ENCODE data around the gene MPHOSPH10. TPM values are rescaled to one million over a fixed set of nuclear protein-coding genes. Genes with fewer than 3 reads are reported as not detected.
"Not testable (repeated sequence)": the region's sequence is repeated elsewhere in the genome, so short reads cannot be mapped to it uniquely, and the experiment has no call there.

MPHOSPH10 gene
- total RNA-seq, 2 experiments from 2014 or later: 18.7 to 42.7 TPM

DNA sequence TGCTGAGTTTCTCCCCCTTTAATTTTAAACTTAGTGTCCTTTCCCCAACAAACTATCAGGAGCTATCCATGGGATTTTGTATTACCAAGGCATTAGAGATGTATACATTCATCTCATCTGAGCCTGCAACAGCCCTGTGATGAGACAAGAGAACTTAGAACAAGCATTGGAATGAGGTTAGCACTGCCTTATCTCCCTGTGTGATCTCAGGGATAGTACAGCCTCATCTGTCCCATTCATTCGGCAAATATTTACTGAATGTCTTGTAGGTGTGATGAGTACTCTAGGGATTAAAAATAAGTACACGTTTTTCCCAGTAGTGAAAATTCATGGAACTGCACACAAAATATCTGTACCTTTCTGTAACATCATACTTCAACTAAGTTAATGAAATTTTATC is 50.9 kb downstream of the MPHOSPH10 start:
- Histone ChIP-seq H3K4me3 (ENCODE audit: low read depth, low read length, poor library complexity, severe bottlenecking) (no peak overlapping the region), H3K9me3 (ENCODE audit: low read length) (no peaks in the 10 kb centered on the region), H3K79me2 (ENCODE audit: insufficient read depth, low read depth, low read length) (no peaks in the 10 kb centered on the region), H2AFZ (ENCODE audit: low read length) (no peak overlapping the region), H3K4me2 (ENCODE audit: low read length) (no peak overlapping the region), H3K9me2 (ENCODE audit: insufficient read depth, low read length) (no peaks in the 10 kb centered on the region), H3K27ac (ENCODE audit: low read depth, low read length, poor library complexity, severe bottlenecking) (no peak overlapping the region), H3K36me3 (ENCODE audit: insufficient read depth, low read length) (no peaks in the 10 kb centered on the region), H3K4me1 (ENCODE audit: insufficient read depth, low read length, poor library complexity, severe bottlenecking) (no peaks in the 10 kb centered on the region), H4K20me1 (ENCODE audit: insufficient read depth, low read length) (no peaks in the 10 kb centered on the region)
- ChIA-PET POLR2A (no interaction called here), CTCF (ENCODE audit: unreplicated experiment) (no interaction called here)
- TF ChIP-seq EZH2phosphoT487 (IDR thresholded peaks at IDR 0.05; ENCODE audit: borderline replicate concordance, low read depth, low read length) (no peak), CTCF (conservative IDR thresholded peaks at IDR 0.05; ENCODE audit: low read length) (no peak)
- no peak for DNase-seq (ENCODE audit: low spot score)
- no TSS peak for BruUV-seq (replicated peaks)
- intact Hi-C loops (cut with micrococcal nuclease; ENCODE audit: unreplicated experiment): no loop called here

DNA sequence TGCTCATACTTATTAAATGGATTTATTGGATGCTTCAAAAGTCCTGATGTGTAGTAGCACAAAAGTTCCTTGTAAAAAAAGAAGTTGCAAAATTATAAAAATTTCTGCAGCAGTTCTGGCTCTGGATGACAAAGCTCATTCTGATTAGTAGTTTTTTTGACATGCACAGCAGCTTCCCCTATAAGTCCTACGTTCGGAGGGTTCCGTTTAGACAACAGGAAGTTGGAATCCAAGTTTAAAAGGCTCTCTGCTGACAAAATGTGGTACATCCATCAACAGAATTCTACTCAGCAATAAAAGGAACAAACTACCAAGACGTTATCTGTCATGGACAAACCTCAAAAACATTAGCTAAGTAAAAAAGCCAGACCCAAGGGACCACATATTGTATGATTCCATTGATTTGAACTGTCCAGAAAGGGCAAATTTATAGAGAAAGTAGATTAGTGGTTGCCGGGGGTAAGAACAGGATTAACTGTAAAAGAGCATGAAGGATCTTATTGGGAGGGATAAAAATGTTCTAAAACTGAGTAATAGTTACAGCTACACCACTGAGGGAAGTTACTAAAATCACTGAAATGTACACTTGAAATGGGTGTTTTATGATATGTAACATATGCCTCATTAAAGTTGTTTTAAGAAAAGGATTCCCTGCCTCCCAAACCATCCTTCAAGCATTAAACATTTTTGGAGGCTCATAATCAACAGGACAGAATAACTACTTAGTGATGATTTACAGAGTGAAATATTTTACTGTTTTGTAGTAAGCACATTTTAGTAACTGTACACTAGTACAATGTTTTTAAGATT is 53.1 kb downstream of the MPHOSPH10 start:
- not testable (repeated sequence) for H3K9me3 ChIP-seq (ENCODE audit: low read length)

DNA sequence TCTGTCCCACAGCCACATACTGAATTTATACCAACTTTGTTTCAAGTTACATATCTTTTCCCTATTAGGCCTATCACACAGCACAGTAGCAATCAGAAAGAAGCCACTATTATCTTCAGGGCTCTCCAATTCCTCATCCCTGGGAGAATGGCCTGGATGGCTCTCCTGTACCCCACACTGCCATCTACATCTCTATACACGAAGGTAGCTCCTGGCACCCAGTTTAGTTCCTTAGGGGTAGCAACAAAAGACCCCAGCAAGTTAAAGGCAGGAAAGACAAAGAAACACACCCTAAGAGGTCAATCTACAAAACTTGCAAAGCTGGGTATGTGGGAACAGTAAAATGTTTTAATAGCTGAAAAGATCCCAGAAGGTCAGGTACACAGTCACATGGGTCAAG is 56.5 kb downstream of the MPHOSPH10 start:
- Histone ChIP-seq H3K79me2 (ENCODE audit: insufficient read depth, low read depth, low read length) (no peaks in the 10 kb centered on the region), H2AFZ (ENCODE audit: low read length) (no peak overlapping the region), H3K4me1 (ENCODE audit: insufficient read depth, low read length, poor library complexity, severe bottlenecking) (no peaks in the 10 kb centered on the region), H4K20me1 (ENCODE audit: insufficient read depth, low read length) (no peaks in the 10 kb centered on the region), H3K4me3 (ENCODE audit: low read depth, low read length, poor library complexity, severe bottlenecking) (no peak overlapping the region), H3K27ac (ENCODE audit: low read depth, low read length, poor library complexity, severe bottlenecking) (no peak overlapping the region), H3K4me2 (ENCODE audit: low read length) (no peak overlapping the region), H3K9me3 (ENCODE audit: low read length) (no peaks in the 10 kb centered on the region), H3K36me3 (ENCODE audit: insufficient read depth, low read length) (no peaks in the 10 kb centered on the region), H3K9me2 (ENCODE audit: insufficient read depth, low read length) (no peaks in the 10 kb centered on the region)
- ChIA-PET CTCF (ENCODE audit: unreplicated experiment) (no interaction called here), POLR2A (interaction anchor here (0.7 kb wide), 1 partner anchor 212 kb away, joined by 6 read pairs; no protein-coding TSS in a partner anchor)
- BruUV-seq (replicated peaks): no TSS peak
- intact Hi-C loops (cut with micrococcal nuclease; ENCODE audit: unreplicated experiment): no loop called here
- DNase-seq (ENCODE audit: low spot score): no peak
- TF ChIP-seq CTCF (conservative IDR thresholded peaks at IDR 0.05; ENCODE audit: low read length) (no peak), EZH2phosphoT487 (IDR thresholded peaks at IDR 0.05; ENCODE audit: borderline replicate concordance, low read depth, low read length) (no peak)

More for the DNA sequence above, 53.1 kb downstream of the MPHOSPH10 start:
- H3K9me2 ChIP-seq (ENCODE audit: insufficient read depth, low read length); H3K27ac ChIP-seq (ENCODE audit: low read depth, low read length, poor library complexity, severe bottlenecking); H3K36me3 ChIP-seq (ENCODE audit: insufficient read depth, low read length); H2AFZ ChIP-seq (ENCODE audit: low read length); H3K4me3 ChIP-seq (ENCODE audit: low read depth, low read length, poor library complexity, severe bottlenecking); DNase-seq (ENCODE audit: low spot score); CTCF ChIA-PET (ENCODE audit: unreplicated experiment); H3K79me2 ChIP-seq (ENCODE audit: insufficient read depth, low read depth, low read length); H3K4me2 ChIP-seq (ENCODE audit: low read length); H3K4me1 ChIP-seq (ENCODE audit: insufficient read depth, low read length, poor library complexity, severe bottlenecking); H4K20me1 ChIP-seq (ENCODE audit: insufficient read depth, low read length); BruUV-seq (replicated peaks); intact Hi-C loops (cut with micrococcal nuclease; ENCODE audit: unreplicated experiment); POLR2A ChIA-PET: not testable (repeated sequence)
